SU-DHL-6 (cell line): ENCODE results near the gene SLC7A10.

Source experiments
- H2AFZ ChIP-seq: fragments of 200-600 bp; sonication (generic); 2 replicates; pipeline ENCODE4 v1.6.1; 2014; ENCODE audit warnings: low read depth, mild to moderate bottlenecking, moderate library complexity, mixed read lengths, antibody characterized with exemption, low read length; ENCODE audit not compliant: severe bottlenecking
- H3F3A ChIP-seq: fragments of 200-600 bp; shearing (Covaris generic); 2 replicates; pipeline ENCODE4 v1.6.0; 2016; ENCODE audit warnings: antibody characterized with exemption, mild to moderate bottlenecking; ENCODE audit not compliant: insufficient read depth
- H3K27ac ChIP-seq: fragments of 200-600 bp; sonication (generic); 2 replicates; pipeline ENCODE4 v1.5.1; 2016; ENCODE audit warnings: low read depth, mild to moderate bottlenecking, low read length, moderate library complexity, mixed read lengths
- H3K27me3 ChIP-seq: fragments of 200-600 bp; sonication (generic), shearing (Covaris generic); 2 replicates; pipeline ENCODE4 v1.6.0; 2014; ENCODE audit warnings: mild to moderate bottlenecking, low read length
- H3K36me3 ChIP-seq: fragments of 200-600 bp; sonication (generic); 2 replicates; pipeline ENCODE4 v1.6.1; 2014; ENCODE audit warnings: mild to moderate bottlenecking, low read length, mixed read lengths
- H3K4me2 ChIP-seq: fragments of 300-600, 200-600 bp; shearing (Covaris generic), sonication (generic); 2 replicates; pipeline ENCODE4 v1.6.0; 2014; ENCODE audit warnings: low read length, low read depth, mild to moderate bottlenecking; ENCODE audit not compliant: poor library complexity, severe bottlenecking
- H3K4me3 ChIP-seq: fragments of 200-600 bp; sonication (generic); 2 replicates; pipeline ENCODE4 v1.5.1; 2014; ENCODE audit warnings: antibody characterized with exemption, low read length, mild to moderate bottlenecking, mixed read lengths; ENCODE audit not compliant: insufficient read depth, poor library complexity, severe bottlenecking
- H3K79me2 ChIP-seq: fragments of 200-600 bp; sonication (generic); 2 replicates; pipeline ENCODE4 v1.6.1; 2014; ENCODE audit warnings: mild to moderate bottlenecking, low read length, moderate library complexity; ENCODE audit not compliant: insufficient read depth
- H3K9ac ChIP-seq: fragments of 200-600 bp; sonication (generic); 2 replicates; pipeline ENCODE4 v1.7.0; 2014; ENCODE audit warnings: mild to moderate bottlenecking, low read length
- H3K9me2 ChIP-seq: fragments of 200-600 bp; sonication (generic); replicated peaks from 2 replicates; pipeline ENCODE4 v1.6.1; 2014; ENCODE audit warnings: low read length; ENCODE audit not compliant: insufficient read depth
- H3K9me3 ChIP-seq: fragments of 200-600 bp; sonication (generic); 2 replicates; pipeline ENCODE4 v1.6.1; 2014; ENCODE audit warnings: low read length, mixed read lengths; ENCODE audit not compliant: insufficient read depth
- H4K20me1 ChIP-seq: fragments of 200-600 bp; sonication (generic); 2 replicates; pipeline ENCODE4 v1.6.1; 2014; ENCODE audit warnings: low read depth, mild to moderate bottlenecking, antibody characterized with exemption, low read length, moderate library complexity, mixed read lengths
- CTCF ChIP-seq: fragments of 200-600 bp; sonication (generic); IDR thresholded peaks from one replicate; pipeline ENCODE4 v1.5.1; 2017; ENCODE audit warnings: antibody characterized with exemption, mild to moderate bottlenecking, low read length, moderate library complexity; ENCODE audit not compliant: insufficient read depth, poor library complexity, severe bottlenecking
- EZH2phosphoT487 ChIP-seq: fragments of 200-600 bp; sonication (generic), shearing (Covaris generic); conservative IDR thresholded peaks from 2 replicates; pipeline ENCODE4 v1.6.1; 2018; ENCODE audit warnings: mild to moderate bottlenecking, antibody characterized with exemption, low read length, moderate library complexity, mixed read lengths

Gene SLC7A10

GRCh38 chr19:33239223-33239975, 13.7 kb upstream of the SLC7A10 start:
- Histone ChIP-seq H3K9me3 (no peaks in the 10 kb centered on the region), H2AFZ (no peak overlapping the region), H3K9me2 (no peaks in the 10 kb centered on the region), H3K4me2 (no peak overlapping the region), H3K36me3 (no peaks in the 10 kb centered on the region), H3K9ac (no peak overlapping the region), H3K4me3 (no peak overlapping the region), H3K27ac (no peak overlapping the region), H3K79me2 (no peaks in the 10 kb centered on the region), H4K20me1 (no peaks in the 10 kb centered on the region), H3F3A (no peaks in the 10 kb centered on the region), H3K27me3 (no peaks in the 10 kb centered on the region)
- TF ChIP-seq EZH2phosphoT487 (no peak), CTCF (no peak)

GRCh38 chr19:33238481-33239149, 13.0 kb upstream of the SLC7A10 start:
- Histone ChIP-seq H3K4me3 (no peak overlapping the region), H3K27ac (no peak overlapping the region), H3K79me2 (no peaks in the 10 kb centered on the region), H3K9me3 (no peaks in the 10 kb centered on the region), H3F3A (no peaks in the 10 kb centered on the region), H2AFZ (no peak overlapping the region), H3K9ac (no peak overlapping the region), H3K9me2 (no peaks in the 10 kb centered on the region), H4K20me1 (no peaks in the 10 kb centered on the region), H3K27me3 (no peaks in the 10 kb centered on the region), H3K36me3 (no peaks in the 10 kb centered on the region), H3K4me2 (no peak overlapping the region)
- TF ChIP-seq CTCF (no peak), EZH2phosphoT487 (no peak)

GRCh38 chr19:33236696-33237390, 11.2 kb upstream of the SLC7A10 start:
- H3K9me3 ChIP-seq: no peaks in the 10 kb centered on the region
- no peak for TF ChIP-seq EZH2phosphoT487
- TF ChIP-seq CTCF: no peak
- no peak overlapping the region for H2AFZ ChIP-seq
- no peaks in the 10 kb centered on the region for H4K20me1 ChIP-seq
- H3K36me3 ChIP-seq: no peaks in the 10 kb centered on the region
- H3K9me2 ChIP-seq: no peaks in the 10 kb centered on the region
- H3F3A ChIP-seq: no peaks in the 10 kb centered on the region
- no peaks in the 10 kb centered on the region for H3K27me3 ChIP-seq
- no peak overlapping the region for H3K4me2 ChIP-seq
- H3K4me3 ChIP-seq: no peak overlapping the region
- no peaks in the 10 kb centered on the region for H3K79me2 ChIP-seq
- no peak overlapping the region for H3K9ac ChIP-seq
- no peak overlapping the region for H3K27ac ChIP-seq
